ENCODE results near the gene HELQ. TPM values are rescaled to one million over a fixed set of nuclear protein-coding genes. Genes with fewer than 3 reads are reported as not detected.

HELQ gene
- total and polyA plus RNA-seq, 9 of the 15 experiments (the other 6 are each of a cell fraction or from before 2014, with no cell fraction given), result 3.5 to 15.2 (median 11.9) TPM

GRCh38 chr4:83364312-83364711 is 91.3 kb downstream of the HELQ start (continued):
- TF ChIP-seq IRF9 (tag; IDR thresholded peaks at IDR 0.05) (no peak), MEF2A (IDR thresholded peaks at IDR 0.05; ENCODE audit: control insufficient read depth, low read depth, low read length) (no peak), ZNF586 (CRISPR knock-in tag; conservative IDR thresholded peaks at IDR 0.05) (no peak), RB1 (IDR thresholded peaks at IDR 0.05; ENCODE audit: low read depth) (no peak), RBM34 (IDR thresholded peaks at IDR 0.05; ENCODE audit: borderline replicate concordance, insufficient read depth, low read length) (no peak), BRD9 (IDR thresholded peaks at IDR 0.05; ENCODE audit: low read depth, partially characterized antibody) (no peak), STAG1 (CRISPR knock-in tag; IDR thresholded peaks at IDR 0.05; ENCODE audit: borderline replicate concordance) (no peak), BRF1 (IDR thresholded peaks at IDR 0.05; ENCODE audit: borderline replicate concordance, extremely low read depth, insufficient read length) (no peak), ZNF766 (CRISPR knock-in tag; conservative IDR thresholded peaks at IDR 0.05) (peak; percentile 78), ZNF444 (CRISPR knock-in tag; IDR thresholded peaks at IDR 0.05) (no peak), SMAD3 (CRISPR knock-in tag; conservative IDR thresholded peaks at IDR 0.05) (0 out of 2 replicates have a peak, but pooled peaks have one; percentile 25), THRAP3 (IDR thresholded peaks at IDR 0.05; ENCODE audit: borderline replicate concordance) (no peak), SMC3 (conservative IDR thresholded peaks at IDR 0.05; ENCODE audit: insufficient read depth, low read depth, low read length) (no peak), MIER1 (IDR thresholded peaks at IDR 0.05; ENCODE audit: low read depth) (no peak), HSF4 (CRISPR knock-in tag; IDR thresholded peaks at IDR 0.05; ENCODE audit: borderline replicate concordance) (no peak), ZEB2 (IDR thresholded peaks at IDR 0.05) (no peak), FOXA3 (CRISPR knock-in tag; conservative IDR thresholded peaks at IDR 0.05 in 1 of 2, IDR thresholded peaks at IDR 0.05 in 1 of 2) (peak in 1 of 2 experiments; percentile 52; a peak in 2 of 4 replicates), ZC3H11A (IDR thresholded peaks at IDR 0.05; ENCODE audit: low read depth, low read length) (no peak), SMARCA4 (IDR thresholded peaks at IDR 0.05) (peak; percentile 76; the same call in 1 of the 2 replicates), MLX (CRISPR knock-in tag; conservative IDR thresholded peaks at IDR 0.05) (no peak), GATAD2A (IDR thresholded peaks at IDR 0.05) (no peak), FOXM1 (IDR thresholded peaks at IDR 0.05; ENCODE audit: low read depth) (peak; percentile 84; the same call in 1 of the 2 replicates), FOXM1 (CRISPR knock-in tag; IDR thresholded peaks at IDR 0.05; ENCODE audit: low read depth) (no peak), ARID1B (IDR thresholded peaks at IDR 0.05) (peak; percentile 93), CEBPB (tag; IDR thresholded peaks at IDR 0.05) (no peak), FOXP4 (CRISPR knock-in tag; IDR thresholded peaks at IDR 0.05; ENCODE audit: borderline replicate concordance) (no peak)
- TF ChIP-seq, protein P1, sequence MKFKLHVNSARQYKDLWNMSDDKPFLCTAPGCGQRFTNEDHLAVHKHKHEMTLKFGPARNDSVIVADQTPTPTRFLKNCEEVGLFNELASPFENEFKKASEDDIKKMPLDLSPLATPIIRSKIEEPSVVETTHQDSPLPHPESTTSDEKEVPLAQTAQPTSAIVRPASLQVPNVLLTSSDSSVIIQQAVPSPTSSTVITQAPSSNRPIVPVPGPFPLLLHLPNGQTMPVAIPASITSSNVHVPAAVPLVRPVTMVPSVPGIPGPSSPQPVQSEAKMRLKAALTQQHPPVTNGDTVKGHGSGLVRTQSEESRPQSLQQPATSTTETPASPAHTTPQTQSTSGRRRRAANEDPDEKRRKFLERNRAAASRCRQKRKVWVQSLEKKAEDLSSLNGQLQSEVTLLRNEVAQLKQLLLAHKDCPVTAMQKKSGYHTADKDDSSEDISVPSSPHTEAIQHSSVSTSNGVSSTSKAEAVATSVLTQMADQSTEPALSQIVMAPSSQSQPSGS (CRISPR knock-in tag; IDR thresholded peaks at IDR 0.05), result no peak

Data from K562 (cell line).